ENCODE data around the gene SLIT1. TPM values are rescaled to one million over a fixed set of nuclear protein-coding genes. Genes with fewer than 3 reads are reported as not detected.

SLIT1 gene
- total RNA-seq, 1 donor: under 0.01 TPM

GRCh38 chr10:97013568-97013967 is 172.2 kb downstream of the SLIT1 start:
- no peak for DNase-seq (ENCODE audit: low read depth in 2 of 3, low spot score in 2 of 3)

DNA sequence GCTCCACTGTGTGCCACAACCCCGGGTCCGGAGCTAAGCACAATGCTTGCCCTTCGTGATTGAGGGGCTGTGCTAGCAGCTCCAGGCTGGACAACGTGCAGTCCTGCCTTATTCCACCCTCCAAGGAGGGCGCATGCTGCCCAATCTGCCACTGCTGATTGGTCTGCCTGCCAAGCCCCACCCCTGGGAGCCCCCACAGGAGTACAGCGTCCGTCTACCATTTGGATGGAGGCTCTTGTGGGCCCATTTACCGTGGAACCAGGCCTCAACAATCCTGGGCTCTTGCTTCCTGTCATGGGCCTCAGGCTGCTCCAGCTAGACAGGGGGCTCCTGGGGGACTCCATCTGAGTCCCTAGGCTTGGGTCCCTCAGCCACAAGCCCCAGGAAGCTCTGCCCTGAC is 173.3 kb downstream of the SLIT1 start:
- DNase-seq (ENCODE audit: low read depth in 2 of 3, low spot score in 2 of 3): no peak

DNA sequence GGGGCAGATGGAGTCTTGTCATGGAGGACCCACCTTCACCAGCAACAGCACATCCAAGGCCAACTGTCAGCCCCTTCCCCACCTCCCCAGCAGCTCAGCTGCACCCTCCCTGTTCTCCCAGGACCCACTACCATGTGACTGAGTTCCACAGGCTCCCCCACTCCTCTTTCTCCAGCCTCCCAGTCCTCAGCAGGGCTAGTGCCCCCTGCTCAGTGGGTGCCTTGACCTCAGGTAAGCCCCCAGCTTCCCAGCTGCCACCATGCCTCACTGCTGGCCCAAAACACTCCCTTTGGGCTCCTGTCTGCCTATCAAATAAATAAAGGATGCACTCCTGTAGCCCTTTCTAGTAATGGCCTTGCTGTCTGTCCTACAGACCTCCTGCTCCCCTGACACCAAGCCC is 174.4 kb downstream of the SLIT1 start:
- no peak for DNase-seq (ENCODE audit: low read depth in 2 of 3, low spot score in 2 of 3)

DNA sequence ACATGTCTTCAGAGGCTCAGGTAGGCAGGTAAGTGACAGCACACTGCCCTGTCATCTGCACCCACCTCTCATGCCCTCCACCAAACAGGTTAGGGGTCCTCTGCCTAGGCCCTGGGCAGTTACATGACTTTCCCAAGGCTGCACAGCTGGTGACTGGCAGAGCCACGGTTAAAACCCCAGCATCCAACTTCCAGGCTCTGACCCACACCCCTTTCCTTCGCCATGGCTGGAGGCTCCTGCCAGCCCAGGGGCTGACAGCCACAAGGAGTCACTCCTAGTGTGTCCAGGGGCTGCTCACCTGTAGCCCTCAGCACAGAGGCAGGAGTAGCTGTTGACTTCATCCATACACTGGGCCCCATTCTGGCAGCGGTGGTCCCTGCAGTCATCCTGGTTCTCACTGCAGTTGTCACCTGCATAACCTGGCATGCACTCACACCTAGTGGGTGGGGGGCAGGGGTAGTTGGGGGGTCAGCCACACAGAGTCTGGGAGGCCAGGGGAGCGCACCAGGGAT is 175.0 kb downstream of the SLIT1 start:
- DNase-seq (ENCODE audit: low read depth in 2 of 3, low spot score in 2 of 3): no peak

- peak in 1 of 3 donors; percentile 51 for DNase-seq (ENCODE audit: low read depth in 2 of 3, low spot score in 2 of 3)
These were observed 178.3 kb downstream of the SLIT1 start for GRCh38 chr10:97007417-97007816.

GRCh38 chr10:97006364-97006763 is 179.4 kb downstream of the SLIT1 start:
- DNase-seq (ENCODE audit: low read depth in 2 of 3, low spot score in 2 of 3): no peak

- no peak for DNase-seq (ENCODE audit: low read depth in 2 of 3, low spot score in 2 of 3)
These were observed 180.4 kb downstream of the SLIT1 start for GRCh38 chr10:97005349-97005748.

- DNase-seq (ENCODE audit: low read depth in 2 of 3, low spot score in 2 of 3): no peak
These were observed 181.2 kb downstream of the SLIT1 start for GRCh38 chr10:97004591-97004990.

- no peak for DNase-seq (ENCODE audit: low read depth in 2 of 3, low spot score in 2 of 3)
These were observed 182.0 kb downstream of the SLIT1 start for GRCh38 chr10:97003804-97004201.

DNA sequence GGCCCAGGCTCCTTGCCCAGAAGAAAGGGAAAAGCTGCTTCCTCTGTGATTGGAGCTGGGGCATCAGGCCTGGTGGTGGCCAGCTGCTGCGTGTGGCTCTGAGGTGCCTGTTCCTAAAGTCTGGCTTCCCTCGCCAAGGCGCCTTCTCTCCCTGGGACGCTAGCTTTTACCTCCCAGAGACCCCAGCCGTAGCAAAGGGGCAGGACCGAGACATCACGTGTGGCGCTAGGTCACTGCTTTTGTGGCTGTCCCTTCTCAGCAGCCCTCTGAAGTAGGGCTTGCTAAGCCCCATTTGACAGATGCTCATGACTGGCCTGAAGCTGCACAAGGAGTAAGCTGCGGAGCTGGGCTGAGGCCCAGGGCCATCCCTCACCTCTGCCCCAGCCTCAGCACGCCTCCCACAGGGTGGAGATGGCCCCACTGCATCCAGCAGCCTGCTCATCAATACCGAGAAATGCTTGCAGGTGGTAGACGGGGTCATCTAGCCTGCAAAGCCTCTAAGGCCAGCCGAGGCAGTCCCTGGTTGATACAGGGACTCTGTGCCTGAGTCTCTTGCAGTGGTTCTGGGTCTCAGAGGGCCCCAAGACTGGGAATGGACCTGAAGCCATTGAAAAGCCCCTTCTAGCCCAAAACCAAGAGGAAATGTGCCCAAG is 182.5 kb downstream of the SLIT1 start:
- no peak for DNase-seq (ENCODE audit: low read depth in 2 of 3, low spot score in 2 of 3)

DNA sequence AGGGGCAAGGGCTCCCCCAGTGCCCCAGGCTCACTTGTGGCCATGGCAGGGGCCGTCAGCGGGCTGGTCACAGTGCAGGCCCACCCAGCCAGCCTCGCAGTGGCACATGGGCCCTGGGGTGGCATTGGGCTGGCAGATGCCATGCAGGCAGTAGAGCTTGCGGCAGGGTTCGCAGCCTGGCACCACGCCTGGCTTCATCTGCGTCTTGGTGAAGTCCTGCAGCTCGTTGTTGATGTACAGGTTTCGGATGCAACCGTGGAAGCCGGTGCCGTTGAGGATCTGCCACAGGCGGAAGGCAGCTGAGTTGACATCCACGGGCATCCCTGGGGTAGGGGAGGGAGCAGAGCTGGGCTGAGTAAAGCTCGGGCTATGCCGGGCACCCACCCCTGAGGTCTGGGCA is 183.1 kb downstream of the SLIT1 start:
- DNase-seq (ENCODE audit: low read depth in 2 of 3, low spot score in 2 of 3): no peak

- DNase-seq (ENCODE audit: low read depth in 2 of 3, low spot score in 2 of 3): no peak
These were observed 184.4 kb downstream of the SLIT1 start for GRCh38 chr10:97001183-97001991.

DNA sequence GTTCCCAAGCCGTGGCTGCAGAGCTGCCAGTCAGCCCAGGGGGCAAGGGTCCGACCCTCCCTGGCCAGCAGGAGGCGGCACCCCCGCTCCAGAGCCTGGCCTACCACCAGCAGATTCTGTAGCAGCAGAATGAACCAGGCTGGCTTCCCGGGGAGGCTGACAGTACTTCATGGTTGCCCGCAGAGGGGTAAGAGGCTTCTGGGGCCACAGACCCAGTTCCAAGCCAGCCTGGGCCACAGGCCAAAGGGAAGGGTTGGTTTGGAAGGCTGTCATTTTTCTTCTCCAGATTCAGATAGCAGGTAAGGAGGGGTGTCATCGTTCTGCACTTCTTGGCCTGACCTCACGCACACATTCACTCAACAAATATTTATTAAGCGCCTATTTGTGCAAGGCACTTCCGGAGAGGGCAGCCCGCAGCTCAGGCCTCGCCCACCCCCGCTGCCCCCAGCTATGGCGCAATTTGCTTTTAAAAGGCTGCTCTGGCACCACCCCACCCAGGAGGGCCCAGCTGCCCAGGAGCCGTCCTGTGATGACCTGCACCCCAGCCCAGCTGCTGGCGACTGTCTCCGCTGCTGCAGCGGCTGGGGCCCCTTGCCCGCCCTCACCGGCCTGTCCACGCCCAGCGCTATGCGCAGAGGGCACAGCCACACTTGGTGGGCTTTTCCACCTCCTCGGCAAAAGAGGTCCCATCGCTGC is 185.1 kb downstream of the SLIT1 start:
- DNase-seq (ENCODE audit: low read depth in 2 of 3, low spot score in 2 of 3): no peak

DNA sequence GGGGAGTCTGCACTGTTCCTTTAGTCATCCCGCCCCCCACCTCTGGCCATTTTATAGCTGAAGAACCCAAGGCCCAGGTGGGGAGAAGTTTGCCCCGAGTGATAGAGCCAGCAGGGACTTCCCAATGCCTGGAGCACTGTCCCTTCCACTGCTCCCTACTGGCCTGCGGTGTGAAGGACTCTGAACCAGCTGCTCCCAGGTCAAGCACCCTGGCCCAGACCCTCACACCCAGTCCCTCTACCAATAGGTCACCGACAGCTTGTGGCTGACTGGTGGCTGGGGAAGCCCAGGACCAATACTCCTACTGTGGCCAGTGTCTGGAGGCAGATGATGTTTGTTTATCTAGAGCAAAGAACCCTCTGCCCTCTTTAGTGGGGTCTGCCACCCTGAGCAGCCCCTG is 185.8 kb downstream of the SLIT1 start:
- no peak for DNase-seq (ENCODE audit: low read depth in 2 of 3, low spot score in 2 of 3)

GRCh38 chr10:96999337-96999736 is 186.4 kb downstream of the SLIT1 start:
- no peak for DNase-seq (ENCODE audit: low read depth in 2 of 3, low spot score in 2 of 3)

DNA sequence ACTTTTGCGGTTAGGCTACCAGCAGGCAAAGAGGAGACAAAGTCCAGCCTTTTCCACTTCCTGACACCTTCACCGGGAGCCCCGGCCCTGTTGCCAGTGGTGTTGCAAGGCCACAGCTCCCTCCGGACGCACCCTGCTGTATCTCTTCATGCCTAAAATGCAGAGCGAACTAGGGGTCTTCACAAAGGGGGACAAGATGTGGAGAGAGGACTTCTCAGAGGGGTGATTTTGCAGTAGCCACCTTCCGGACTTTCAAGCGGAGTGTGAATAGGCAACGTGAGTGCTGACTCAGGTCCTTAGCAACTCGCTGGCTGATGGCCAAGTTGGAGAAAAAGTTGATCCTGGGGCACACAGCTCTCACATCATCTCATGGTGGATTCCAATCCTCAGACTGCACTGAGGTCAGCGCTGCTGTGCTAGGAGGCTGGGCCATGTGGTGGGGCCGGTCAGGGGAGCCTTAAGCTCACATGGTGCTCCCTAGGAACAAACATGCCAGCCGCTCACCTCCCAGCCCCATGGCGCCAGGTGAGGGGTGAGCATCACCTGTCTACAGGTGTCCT is 187.3 kb downstream of the SLIT1 start:
- DNase-seq (ENCODE audit: low read depth in 2 of 3, low spot score in 2 of 3): peak in 2 of 3 donors; percentile 20 to 62

GRCh38 chr10:96996275-96996965 is 189.3 kb downstream of the SLIT1 start:
- no peak for DNase-seq (ENCODE audit: low read depth in 2 of 3, low spot score in 2 of 3)

DNA sequence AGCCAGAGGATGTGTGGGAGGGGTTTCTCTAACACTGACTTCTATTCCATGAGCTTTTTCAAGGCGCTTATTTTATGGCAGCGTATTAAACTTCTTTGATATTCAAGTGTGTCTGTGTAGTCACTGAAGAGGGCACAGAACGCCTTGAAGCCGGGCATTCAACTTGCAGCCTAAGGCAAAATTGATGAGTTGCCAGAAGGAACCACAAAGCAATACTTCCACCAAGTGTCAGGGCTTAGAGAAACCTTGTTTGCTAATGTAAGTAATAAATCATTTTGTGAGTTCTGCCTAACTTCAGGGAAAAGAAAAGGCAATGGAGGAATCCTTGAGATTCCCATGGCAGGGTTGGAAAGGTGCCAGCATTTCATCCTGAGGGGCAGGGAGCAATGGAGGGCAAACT is 189.9 kb downstream of the SLIT1 start:
- DNase-seq (ENCODE audit: low read depth in 2 of 3, low spot score in 2 of 3): peak in 1 of 3 donors; percentile 44

DNA sequence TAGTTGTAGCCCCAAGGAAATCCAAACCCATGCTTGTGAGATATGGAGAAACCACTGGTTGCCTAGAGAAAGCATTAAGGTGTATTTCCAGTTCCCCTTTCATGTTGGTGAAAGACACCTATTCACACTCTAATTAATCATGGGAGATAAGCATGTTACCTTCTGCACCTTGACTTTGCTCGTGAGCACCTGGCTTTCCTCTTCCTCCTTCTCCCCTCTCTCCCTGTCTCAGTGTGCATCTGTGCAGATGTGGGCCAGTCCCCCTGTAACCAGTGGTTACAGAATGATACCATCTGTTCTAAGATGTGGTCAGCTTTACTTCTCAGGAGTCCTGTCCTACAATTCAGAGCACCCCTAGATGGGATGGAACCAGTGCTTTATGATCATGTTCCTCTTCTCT is 193.0 kb downstream of the SLIT1 start:
- DNase-seq (ENCODE audit: low read depth in 2 of 3, low spot score in 2 of 3): peak in 1 of 3 donors; percentile 42

GRCh38 chr10:96991313-96991841 is 194.4 kb downstream of the SLIT1 start:
- no peak for DNase-seq (ENCODE audit: low read depth in 2 of 3, low spot score in 2 of 3)
